ENCODE data around the gene KMT2C.
"Not testable (repeated sequence)": the region's sequence is repeated elsewhere in the genome, so short reads cannot be mapped to it uniquely, and the experiment has no call there.

KMT2C gene

GRCh38 chr7:152353281-152353680, 82.5 kb downstream of the KMT2C start:
- not testable (repeated sequence) for DNase-seq

GRCh38 chr7:152351747-152352146, 84.1 kb downstream of the KMT2C start:
- not testable (repeated sequence) for DNase-seq

- no peak for DNase-seq
Observed at GRCh38 chr7:152351168-152351567, 84.6 kb downstream of the KMT2C start.

GRCh38 chr7:152347888-152348287, 87.9 kb downstream of the KMT2C start:
- DNase-seq: no peak

- no peak for DNase-seq
Observed at GRCh38 chr7:152344253-152344652, 91.5 kb downstream of the KMT2C start.

- DNase-seq: no peak
Observed at GRCh38 chr7:152342796-152343195, 93.0 kb downstream of the KMT2C start.

- DNase-seq: no peak
Observed at GRCh38 chr7:152341914-152342236, 93.9 kb downstream of the KMT2C start.

- no peak for DNase-seq
Observed at GRCh38 chr7:152341039-152341913, 94.5 kb downstream of the KMT2C start.

GRCh38 chr7:152340161-152340560, 95.6 kb downstream of the KMT2C start:
- no peak for DNase-seq

- no peak for DNase-seq
Observed at GRCh38 chr7:152338561-152338960, 97.2 kb downstream of the KMT2C start.

GRCh38 chr7:152336754-152337368, 98.9 kb downstream of the KMT2C start:
- no peak for DNase-seq

- DNase-seq: no peak
Observed at GRCh38 chr7:152335900-152336571, 99.8 kb downstream of the KMT2C start.

GRCh38 chr7:152333134-152333533, 102.7 kb downstream of the KMT2C start:
- no peak for DNase-seq

GRCh38 chr7:152330827-152331226, 105.0 kb downstream of the KMT2C start:
- DNase-seq: no peak

GRCh38 chr7:152329469-152329868, 106.3 kb downstream of the KMT2C start:
- DNase-seq: no peak

- no peak for DNase-seq
Observed at GRCh38 chr7:152328234-152328633, 107.6 kb downstream of the KMT2C start.

- DNase-seq: no peak
Observed at GRCh38 chr7:152315845-152316244, 120.0 kb downstream of the KMT2C start.

- DNase-seq: no peak
Observed at GRCh38 chr7:152313831-152314604, 121.8 kb downstream of the KMT2C start.

GRCh38 chr7:152313217-152313616, 122.6 kb downstream of the KMT2C start:
- no peak for DNase-seq

- no peak for DNase-seq
Observed at GRCh38 chr7:152312316-152312715, 123.5 kb downstream of the KMT2C start.

GRCh38 chr7:152307902-152308301, 127.9 kb downstream of the KMT2C start:
- DNase-seq: no peak

GRCh38 chr7:152299542-152300143, 136.2 kb downstream of the KMT2C start:
- DNase-seq: not testable (repeated sequence)

GRCh38 chr7:152292897-152293296, 142.9 kb downstream of the KMT2C start:
- no peak for DNase-seq
